ENCODE data around the gene IQGAP3. TPM values are rescaled to one million over a fixed set of nuclear protein-coding genes. Genes with fewer than 3 reads are reported as not detected.
A peak's percentile ranks its signal among the peaks of the same experiment; 100 is the strongest.

IQGAP3 gene
- total RNA-seq, 1 donor from 2014 or later, result 13.1 TPM

DNA sequence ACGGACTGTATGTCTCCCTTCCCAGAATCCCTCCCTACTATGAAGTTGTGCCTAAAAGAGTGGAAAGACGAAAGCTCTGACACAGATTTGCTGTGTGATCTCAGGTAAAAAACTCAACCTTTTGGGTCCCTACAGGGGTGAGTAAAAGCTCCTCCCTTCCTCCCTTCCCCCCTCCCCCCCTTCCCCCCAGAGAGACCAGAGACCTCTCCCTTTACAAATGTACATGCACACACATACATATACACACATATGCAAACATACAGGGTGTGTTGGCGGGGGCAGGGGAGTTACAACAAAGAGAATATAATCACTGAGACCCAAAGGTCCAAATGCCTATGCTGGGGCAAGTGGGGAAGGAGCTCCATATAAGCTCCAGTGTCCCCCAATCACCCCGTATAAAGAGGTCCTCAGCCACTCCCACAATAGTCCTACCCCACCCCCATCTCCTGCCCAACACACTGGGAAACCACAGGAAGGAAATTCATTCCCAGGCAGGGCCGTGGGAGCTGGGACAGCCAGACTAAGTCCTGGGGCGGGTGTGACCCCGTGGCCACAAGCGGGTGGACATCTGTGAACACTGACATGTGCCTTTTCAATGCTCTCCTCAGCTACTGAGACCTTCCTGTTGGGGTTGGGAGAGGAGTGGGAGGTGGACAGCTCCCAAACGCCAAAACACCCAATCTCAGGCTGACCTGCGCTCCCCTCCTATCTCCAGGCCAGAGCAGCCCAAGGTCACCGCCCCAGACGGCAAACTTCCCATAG is 73.8 kb downstream of the IQGAP3 start:
- Mint-ChIP-seq H3K27me3 (ENCODE audit: unreplicated experiment) (peaks cover 11% of the 10 kb centered on the region), H3K4me1 (ENCODE audit: unreplicated experiment) (peaks cover 55% of the 10 kb centered on the region), H3K27ac (ENCODE audit: unreplicated experiment) (peak overlapping the region; percentile 82), H3K9me3 (ENCODE audit: unreplicated experiment) (no peaks in the 10 kb centered on the region), H3K36me3 (ENCODE audit: low read depth, unreplicated experiment) (peaks cover 5% of the 10 kb centered on the region), H3K4me3 (ENCODE audit: unreplicated experiment) (peak overlapping the region; percentile 94)
- peak; percentile 50 for DNase-seq (ENCODE audit: low spot score)
- TF ChIP-seq, protein P1, sequence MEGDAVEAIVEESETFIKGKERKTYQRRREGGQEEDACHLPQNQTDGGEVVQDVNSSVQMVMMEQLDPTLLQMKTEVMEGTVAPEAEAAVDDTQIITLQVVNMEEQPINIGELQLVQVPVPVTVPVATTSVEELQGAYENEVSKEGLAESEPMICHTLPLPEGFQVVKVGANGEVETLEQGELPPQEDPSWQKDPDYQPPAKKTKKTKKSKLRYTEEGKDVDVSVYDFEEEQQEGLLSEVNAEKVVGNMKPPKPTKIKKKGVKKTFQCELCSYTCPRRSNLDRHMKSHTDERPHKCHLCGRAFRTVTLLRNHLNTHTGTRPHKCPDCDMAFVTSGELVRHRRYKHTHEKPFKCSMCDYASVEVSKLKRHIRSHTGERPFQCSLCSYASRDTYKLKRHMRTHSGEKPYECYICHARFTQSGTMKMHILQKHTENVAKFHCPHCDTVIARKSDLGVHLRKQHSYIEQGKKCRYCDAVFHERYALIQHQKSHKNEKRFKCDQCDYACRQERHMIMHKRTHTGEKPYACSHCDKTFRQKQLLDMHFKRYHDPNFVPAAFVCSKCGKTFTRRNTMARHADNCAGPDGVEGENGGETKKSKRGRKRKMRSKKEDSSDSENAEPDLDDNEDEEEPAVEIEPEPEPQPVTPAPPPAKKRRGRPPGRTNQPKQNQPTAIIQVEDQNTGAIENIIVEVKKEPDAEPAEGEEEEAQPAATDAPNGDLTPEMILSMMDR (IDR thresholded peaks at IDR 0.05; ENCODE audit: unreplicated experiment), result no peak

DNA sequence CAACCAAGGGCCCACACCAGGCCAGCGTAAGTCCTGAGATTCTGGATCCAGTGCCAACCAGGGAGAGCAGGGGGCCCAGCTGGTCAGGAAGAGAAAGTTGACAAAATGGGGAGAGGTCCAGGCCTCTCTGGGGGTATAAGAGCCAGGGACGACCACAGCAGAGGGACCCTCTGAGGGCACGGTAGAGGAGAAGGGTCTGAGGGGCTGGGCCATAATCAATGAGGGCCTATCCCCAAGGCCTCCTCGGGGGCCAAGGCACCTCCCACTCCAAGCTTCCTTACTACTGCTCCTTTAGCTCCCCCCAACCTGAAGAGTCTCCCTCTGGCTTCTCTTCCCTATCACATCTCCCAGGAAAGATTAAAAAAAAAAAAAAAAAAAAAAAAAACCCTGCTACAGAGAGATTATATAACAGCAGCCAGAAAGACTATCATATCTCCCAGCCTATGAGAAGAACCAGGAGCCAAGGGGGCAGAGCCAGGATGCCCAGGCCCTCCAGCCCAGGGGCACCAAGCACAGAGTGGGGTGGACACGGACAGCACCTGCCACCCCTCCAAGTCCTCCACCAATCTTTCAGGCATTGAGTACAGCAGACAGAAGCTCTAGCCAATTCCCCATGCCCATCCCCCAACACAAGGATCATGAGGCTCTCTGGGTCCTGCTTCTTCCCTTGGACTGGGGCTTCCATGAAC is 74.5 kb downstream of the IQGAP3 start:
- H3K4me3 Mint-ChIP-seq (ENCODE audit: unreplicated experiment), result peak overlapping the region; percentile 94
- H3K4me1 Mint-ChIP-seq (ENCODE audit: unreplicated experiment), result peaks cover 51% of the 10 kb centered on the region
- TF ChIP-seq, protein P1 (IDR thresholded peaks at IDR 0.05; ENCODE audit: unreplicated experiment), result no peak
- H3K27ac Mint-ChIP-seq (ENCODE audit: unreplicated experiment), result peak overlapping the region; percentile 65
- peaks cover 11% of the 10 kb centered on the region for H3K27me3 Mint-ChIP-seq (ENCODE audit: unreplicated experiment)
- H3K9me3 Mint-ChIP-seq (ENCODE audit: unreplicated experiment), result no peaks in the 10 kb centered on the region
- peaks cover 5% of the 10 kb centered on the region for H3K36me3 Mint-ChIP-seq (ENCODE audit: low read depth, unreplicated experiment)
- DNase-seq (ENCODE audit: low spot score), result no peak

DNA sequence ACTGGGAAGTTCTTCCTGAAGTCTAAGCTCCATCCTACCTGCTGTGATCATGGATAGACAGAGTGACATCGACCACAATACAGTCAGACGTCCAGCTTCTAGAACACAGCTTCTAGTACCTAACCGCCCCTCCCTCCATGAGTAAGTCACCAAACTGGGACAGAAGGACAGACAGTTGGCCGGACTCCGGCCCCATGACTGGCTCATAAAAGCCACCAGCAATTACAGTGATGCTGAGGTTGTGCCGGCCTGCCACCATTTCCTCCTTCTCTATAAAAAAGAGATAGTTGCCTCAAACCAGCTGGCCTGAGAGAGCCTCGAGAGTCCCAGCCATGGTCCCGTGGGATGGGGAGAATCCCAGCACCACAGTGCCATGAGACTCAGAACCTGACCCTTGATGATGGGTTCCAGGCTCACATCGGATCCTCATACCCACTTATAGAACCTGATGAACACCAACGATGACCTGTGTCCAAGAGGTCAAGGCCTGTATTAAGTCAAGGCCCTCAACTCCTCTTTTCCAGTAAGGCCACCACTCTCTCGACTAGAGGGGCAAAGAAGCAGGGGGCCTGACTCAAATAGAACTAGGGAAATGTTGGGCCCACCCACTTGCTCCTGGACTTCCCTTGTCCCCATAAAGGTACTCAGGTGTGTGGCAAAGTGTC is 75.2 kb downstream of the IQGAP3 start:
- DNase-seq (ENCODE audit: low spot score), result no peak
- Mint-ChIP-seq H3K9me3 (ENCODE audit: unreplicated experiment) (no peaks in the 10 kb centered on the region), H3K27me3 (ENCODE audit: unreplicated experiment) (peaks cover 14% of the 10 kb centered on the region), H3K27ac (ENCODE audit: unreplicated experiment) (no peak overlapping the region), H3K4me1 (ENCODE audit: unreplicated experiment) (peaks cover 51% of the 10 kb centered on the region), H3K4me3 (ENCODE audit: unreplicated experiment) (peak overlapping the region; percentile 70), H3K36me3 (ENCODE audit: low read depth, unreplicated experiment) (peaks cover 10% of the 10 kb centered on the region)
- TF ChIP-seq, protein P1 (IDR thresholded peaks at IDR 0.05; ENCODE audit: unreplicated experiment), result no peak

DNA sequence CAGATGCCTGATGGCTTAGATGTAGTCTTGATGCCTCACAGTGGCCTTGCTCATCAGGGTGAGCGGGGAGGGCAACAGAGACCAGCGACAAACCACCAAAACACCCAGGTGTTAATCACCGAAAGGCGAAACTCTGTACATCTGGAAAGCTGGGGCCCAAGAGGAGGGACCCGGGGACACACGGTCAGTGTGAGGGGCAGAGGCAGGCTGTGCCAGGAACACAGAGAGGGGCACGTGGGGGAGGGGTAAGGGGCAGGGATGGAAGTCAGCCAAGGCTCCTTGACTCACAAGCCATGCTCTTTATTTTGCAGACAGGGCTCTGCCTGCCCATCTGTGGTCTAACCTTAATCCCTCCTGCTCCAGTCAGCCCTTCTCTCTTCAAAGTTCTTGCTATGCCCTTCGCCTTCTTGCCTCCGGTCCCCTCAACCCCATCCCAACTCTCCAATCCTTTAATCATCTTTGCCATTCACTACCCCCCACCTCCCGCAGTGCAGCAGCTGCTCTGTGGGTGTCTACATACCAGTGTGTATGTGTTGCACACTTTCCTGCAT is 76.1 kb downstream of the IQGAP3 start:
- H3K27me3 Mint-ChIP-seq (ENCODE audit: unreplicated experiment), result peaks cover 17% of the 10 kb centered on the region
- no peak for DNase-seq (ENCODE audit: low spot score)
- H3K4me1 Mint-ChIP-seq (ENCODE audit: unreplicated experiment), result peaks cover 51% of the 10 kb centered on the region
- TF ChIP-seq, protein P1 (IDR thresholded peaks at IDR 0.05; ENCODE audit: unreplicated experiment), result no peak
- H3K9me3 Mint-ChIP-seq (ENCODE audit: unreplicated experiment), result no peaks in the 10 kb centered on the region
- H3K27ac Mint-ChIP-seq (ENCODE audit: unreplicated experiment), result no peak overlapping the region
- H3K36me3 Mint-ChIP-seq (ENCODE audit: low read depth, unreplicated experiment), result peaks cover 15% of the 10 kb centered on the region
- H3K4me3 Mint-ChIP-seq (ENCODE audit: unreplicated experiment), result no peak overlapping the region
